ENCODE data around the gene WNT6. TPM values are rescaled to one million over a fixed set of nuclear protein-coding genes. Genes with fewer than 3 reads are reported as not detected.

The WNT6 gene
- total RNA-seq, 2 donors from 2014 or later: not detected

DNA sequence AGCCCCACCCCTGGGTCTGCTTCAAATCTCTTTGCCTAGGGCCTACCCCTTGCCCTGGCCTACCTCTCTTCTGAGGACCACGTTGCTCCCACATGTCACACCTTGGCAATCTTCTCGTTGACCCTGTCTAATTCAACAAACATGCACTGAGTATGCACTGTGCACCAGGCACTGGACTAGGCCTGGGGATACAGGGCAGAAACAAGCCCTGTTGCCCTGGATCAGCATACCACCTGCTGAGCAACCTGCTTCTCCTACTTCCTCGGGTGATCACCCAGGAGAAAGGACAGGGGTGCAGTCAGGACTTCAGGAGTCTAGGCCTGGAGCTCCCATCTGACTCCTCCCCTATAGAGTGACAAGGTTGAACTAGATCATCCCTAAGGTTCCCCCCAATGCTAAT, 30.8 kb downstream of the WNT6 start:
- Histone ChIP-seq H3K9ac (ENCODE audit: extremely low read depth, low read length, poor library complexity, severe bottlenecking) (no peak overlapping the region), H3K4me3 (ENCODE audit: low read length) (no peak overlapping the region), H3K9me3 (ENCODE audit: control insufficient read depth, low read length) (no peaks in the 10 kb centered on the region), H3K4me1 (ENCODE audit: control insufficient read depth, insufficient read depth, low read length) (no peaks in the 10 kb centered on the region), H3K27ac (ENCODE audit: low read depth, low read length) (no peak overlapping the region), H3K36me3 (ENCODE audit: control insufficient read depth, insufficient read depth, low read length) (no peaks in the 10 kb centered on the region), H3K27me3 (ENCODE audit: control insufficient read depth, insufficient read depth, low read length, poor library complexity, severe bottlenecking) (peaks cover 97% of the 10 kb centered on the region)
- DNase-seq: no peak
- Mint-ChIP-seq H3K27me3 (ENCODE audit: insufficient read depth) (peaks cover 97% of the 10 kb centered on the region), H3K4me3 (no peak overlapping the region), H3K4me1 (no peaks in the 10 kb centered on the region), H3K36me3 (ENCODE audit: low read depth) (no peaks in the 10 kb centered on the region), H3K27ac (no peak overlapping the region), H3K9me3 (no peaks in the 10 kb centered on the region)
- TF ChIP-seq, protein P1, sequence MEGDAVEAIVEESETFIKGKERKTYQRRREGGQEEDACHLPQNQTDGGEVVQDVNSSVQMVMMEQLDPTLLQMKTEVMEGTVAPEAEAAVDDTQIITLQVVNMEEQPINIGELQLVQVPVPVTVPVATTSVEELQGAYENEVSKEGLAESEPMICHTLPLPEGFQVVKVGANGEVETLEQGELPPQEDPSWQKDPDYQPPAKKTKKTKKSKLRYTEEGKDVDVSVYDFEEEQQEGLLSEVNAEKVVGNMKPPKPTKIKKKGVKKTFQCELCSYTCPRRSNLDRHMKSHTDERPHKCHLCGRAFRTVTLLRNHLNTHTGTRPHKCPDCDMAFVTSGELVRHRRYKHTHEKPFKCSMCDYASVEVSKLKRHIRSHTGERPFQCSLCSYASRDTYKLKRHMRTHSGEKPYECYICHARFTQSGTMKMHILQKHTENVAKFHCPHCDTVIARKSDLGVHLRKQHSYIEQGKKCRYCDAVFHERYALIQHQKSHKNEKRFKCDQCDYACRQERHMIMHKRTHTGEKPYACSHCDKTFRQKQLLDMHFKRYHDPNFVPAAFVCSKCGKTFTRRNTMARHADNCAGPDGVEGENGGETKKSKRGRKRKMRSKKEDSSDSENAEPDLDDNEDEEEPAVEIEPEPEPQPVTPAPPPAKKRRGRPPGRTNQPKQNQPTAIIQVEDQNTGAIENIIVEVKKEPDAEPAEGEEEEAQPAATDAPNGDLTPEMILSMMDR (conservative IDR thresholded peaks at IDR 0.05): no peak
- WGBS, 2 experiments (ENCODE audit: insufficient coverage in 1 of 2, insufficient read length in 1 of 2): 81 to 89% methylated on average over 3 of the region's 3 CpGs

DNA sequence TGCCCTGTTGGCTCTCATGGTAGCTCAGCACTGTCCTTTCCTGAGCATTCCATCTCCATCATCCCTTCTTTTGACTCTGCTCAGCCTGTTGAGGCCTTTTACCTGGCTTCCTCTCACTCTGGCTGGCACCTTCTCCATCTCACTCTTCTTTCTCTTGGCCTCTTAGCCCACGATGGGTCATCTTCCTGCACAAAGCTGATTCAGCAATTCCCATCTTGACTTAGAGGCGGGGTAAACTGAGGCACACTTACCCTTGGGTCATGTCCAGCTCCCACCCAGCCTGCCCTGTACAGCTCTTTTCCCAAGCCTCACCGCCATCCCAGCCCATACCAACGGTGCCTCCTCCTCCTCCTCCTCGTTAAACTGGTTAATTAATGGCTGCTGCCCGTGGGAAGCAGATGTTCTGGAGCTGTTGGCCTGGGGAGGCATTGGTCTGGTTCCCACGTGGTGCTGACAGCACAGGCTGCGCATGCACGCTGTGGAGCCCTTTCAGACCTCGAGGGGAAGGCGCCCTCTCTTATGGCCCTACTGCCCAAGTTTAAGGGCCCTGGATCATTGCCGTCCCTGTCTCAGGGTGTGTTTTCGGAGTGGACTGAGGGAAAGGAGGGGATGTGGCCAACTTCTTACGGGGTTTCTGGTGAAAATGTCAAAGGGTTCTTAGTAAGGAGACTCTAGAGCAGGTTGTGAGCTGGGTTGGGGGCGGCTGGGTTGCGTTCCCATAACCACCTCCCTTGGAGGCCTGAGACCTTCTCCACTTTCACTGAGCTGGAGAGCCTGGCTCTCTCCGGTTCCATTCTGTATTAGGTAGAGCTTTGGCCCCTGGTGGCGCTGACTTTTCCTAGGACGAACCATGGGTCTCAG, 31.9 kb downstream of the WNT6 start:
- 68 to 71% methylated on average over 14 to 19 of the region's 19 CpGs for WGBS, 2 experiments (ENCODE audit: insufficient coverage in 1 of 2, insufficient read length in 1 of 2)
- peaks cover 98% of the 10 kb centered on the region for H3K27me3 Mint-ChIP-seq (ENCODE audit: insufficient read depth)

DNA sequence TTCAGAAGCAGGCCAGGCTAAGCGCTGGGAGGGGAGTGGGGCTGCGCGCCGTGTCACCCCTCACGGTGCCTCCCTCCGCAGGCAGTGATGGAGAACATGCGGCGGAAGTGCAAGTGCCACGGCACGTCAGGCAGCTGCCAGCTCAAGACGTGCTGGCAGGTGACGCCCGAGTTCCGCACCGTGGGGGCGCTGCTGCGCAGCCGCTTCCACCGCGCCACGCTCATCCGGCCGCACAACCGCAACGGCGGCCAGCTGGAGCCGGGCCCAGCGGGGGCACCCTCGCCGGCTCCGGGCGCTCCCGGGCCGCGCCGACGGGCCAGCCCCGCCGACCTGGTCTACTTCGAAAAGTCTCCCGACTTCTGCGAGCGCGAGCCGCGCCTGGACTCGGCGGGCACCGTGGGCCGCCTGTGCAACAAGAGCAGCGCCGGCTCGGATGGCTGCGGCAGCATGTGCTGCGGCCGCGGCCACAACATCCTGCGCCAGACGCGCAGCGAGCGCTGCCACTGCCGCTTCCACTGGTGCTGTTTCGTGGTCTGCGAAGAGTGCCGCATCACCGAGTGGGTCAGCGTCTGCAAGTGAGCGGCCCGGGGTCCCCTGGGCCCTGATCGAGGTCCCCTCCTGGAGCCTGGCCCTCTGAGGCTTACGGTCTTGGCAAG, 33.2 kb downstream of the WNT6 start:
- Histone ChIP-seq H3K27me3 (ENCODE audit: control insufficient read depth, insufficient read depth, low read length, poor library complexity, severe bottlenecking) (peaks cover 98% of the 10 kb centered on the region), H3K27ac (ENCODE audit: low read depth, low read length) (no peak overlapping the region), H3K9ac (ENCODE audit: extremely low read depth, low read length, poor library complexity, severe bottlenecking) (no peak overlapping the region), H3K4me1 (ENCODE audit: control insufficient read depth, insufficient read depth, low read length) (no peaks in the 10 kb centered on the region), H3K4me3 (ENCODE audit: low read length) (no peak overlapping the region), H3K36me3 (ENCODE audit: control insufficient read depth, insufficient read depth, low read length) (no peaks in the 10 kb centered on the region), H3K9me3 (ENCODE audit: control insufficient read depth, low read length) (no peaks in the 10 kb centered on the region)
- 1 to 4% methylated on average over 36 to 72 of the region's 72 CpGs for WGBS, 2 experiments (ENCODE audit: insufficient coverage in 1 of 2, insufficient read length in 1 of 2)
- TF ChIP-seq, protein P1 (conservative IDR thresholded peaks at IDR 0.05): peak; percentile 77
- no peaks in the 10 kb centered on the region for H3K9me3 Mint-ChIP-seq
- H3K4me3 Mint-ChIP-seq: peak overlapping the region; percentile 35
- H3K4me1 Mint-ChIP-seq: peaks cover 5% of the 10 kb centered on the region
- no peak overlapping the region for H3K27ac Mint-ChIP-seq
- H3K36me3 Mint-ChIP-seq (ENCODE audit: low read depth): no peaks in the 10 kb centered on the region
- H3K27me3 Mint-ChIP-seq (ENCODE audit: insufficient read depth): peaks cover 98% of the 10 kb centered on the region
- DNase-seq: peak; percentile 90

More for the DNA sequence above, 31.9 kb downstream of the WNT6 start:
- H3K4me1 ChIP-seq (ENCODE audit: control insufficient read depth, insufficient read depth, low read length): no peaks in the 10 kb centered on the region
- no peak overlapping the region for H3K4me3 ChIP-seq (ENCODE audit: low read length)
- H3K27me3 ChIP-seq (ENCODE audit: control insufficient read depth, insufficient read depth, low read length, poor library complexity, severe bottlenecking): peaks cover 98% of the 10 kb centered on the region
- TF ChIP-seq, protein P1 (conservative IDR thresholded peaks at IDR 0.05): no peak
- H3K4me3 Mint-ChIP-seq: no peak overlapping the region
- no peaks in the 10 kb centered on the region for H3K36me3 ChIP-seq (ENCODE audit: control insufficient read depth, insufficient read depth, low read length)
- H3K4me1 Mint-ChIP-seq: peaks cover 5% of the 10 kb centered on the region
- no peak overlapping the region for H3K9ac ChIP-seq (ENCODE audit: extremely low read depth, low read length, poor library complexity, severe bottlenecking)
- H3K27ac Mint-ChIP-seq: no peak overlapping the region
- H3K27ac ChIP-seq (ENCODE audit: low read depth, low read length): no peak overlapping the region
- no peak for DNase-seq
- H3K36me3 Mint-ChIP-seq (ENCODE audit: low read depth): no peaks in the 10 kb centered on the region
- no peaks in the 10 kb centered on the region for H3K9me3 Mint-ChIP-seq
- no peaks in the 10 kb centered on the region for H3K9me3 ChIP-seq (ENCODE audit: control insufficient read depth, low read length)

Measured in endodermal cell (in vitro differentiated cells).